HepG2 (cell line): ENCODE data around the gene ANK3. TPM values are rescaled to one million over a fixed set of nuclear protein-coding genes. Genes with fewer than 3 reads are reported as not detected.

ENCODE experiments used
- ATAC-seq: fragments of 200-7000 bp; cut with Tn5 transposase; 3 replicates; pipeline ENCODE4 v1.9.1; 2020; ENCODE audit warnings: mild to moderate bottlenecking, moderate library complexity
- BruUV-seq: library from RNA; stranded (reverse); fragments of 400-500 nt; replicated peaks from 2 replicates; lab custom pipeline; 2021; lab: Mats Ljungman, UMichigan
- CTCF ChIA-PET: fragments of 300-600 bp; formaldehyde crosslinking; extraction: SDS; loops from one replicate; lab custom pipeline; 2021; ENCODE audit warnings: low total read pairs, inconsistent platforms, low intra/inter-chr PET ratio; lab: Yijun Ruan, JAX
- POLR2A ChIA-PET: fragments of 350-600 bp; sonication (Branson Sonifier 250); formaldehyde crosslinking; loops from one replicate; lab custom pipeline; 2020; ENCODE audit warnings: antibody characterized with exemption, inconsistent platforms; lab: Yijun Ruan, JAX
- DNase-seq: peaks from one replicate; pipeline ENCODE4 v3.0.0-alpha.2; 2015; ENCODE audit warnings: low spot score
- FAIRE-seq: peaks from 3 replicates; lab custom pipeline; 2011; peaks lifted over from hg19 to GRCh38; lab: Jason Lieb, UNC
- H2AFZ ChIP-seq: one replicate; pipeline ENCODE4 v1.6.1; 2011; ENCODE audit warnings: low read length, inconsistent platforms
- H3K27ac ChIP-seq: fragments of 300-600 bp; 3 replicates; pipeline ENCODE4 v1.8.0; 2011; ENCODE audit warnings: mixed run types, mild to moderate bottlenecking, mixed read lengths, low read length, inconsistent platforms; ENCODE audit not compliant: insufficient read depth; ENCODE audit errors: extremely low read length
- H3K27me3 ChIP-seq, 2 experiments: fragments of 200-600 bp in 1 of 2; 2 replicates in 1 of 2; 3 replicates in 1 of 2; pipeline versions ENCODE4 v1.6.0 to v1.8.0; 2011; ENCODE audit warnings: low read length in 2 of 2, mild to moderate bottlenecking in 2 of 2, moderate library complexity in 2 of 2, inconsistent platforms in 1 of 2; ENCODE audit not compliant: insufficient read depth in 2 of 2, control insufficient read depth in 1 of 2
- H3K36me3 ChIP-seq, 2 experiments: fragments of 200-600 bp in 1 of 2; replicated peaks in 1 of 2; 2 replicates in 1 of 2; 3 replicates in 1 of 2; pipeline versions ENCODE4 v1.5.1 to v1.8.0; 2011; ENCODE audit warnings: low read length in 2 of 2, inconsistent platforms in 1 of 2; ENCODE audit not compliant: insufficient read depth in 2 of 2, control insufficient read depth in 1 of 2
- H3K4me1 ChIP-seq: 2 replicates; pipeline ENCODE4 v1.5.1; 2012; ENCODE audit warnings: low read length, inconsistent platforms; ENCODE audit not compliant: insufficient read depth
- H3K4me2 ChIP-seq: 2 replicates; pipeline ENCODE4 v1.6.0; 2011; ENCODE audit warnings: low read depth, low read length, inconsistent platforms
- H3K4me3 ChIP-seq, 3 experiments: fragments of 200-600 bp in 1 of 3; sonication (generic), shearing (Covaris generic) in 1 of 3; replicated peaks in 1 of 3; 2 replicates each; pipeline ENCODE4 v1.5.1; 2011 to 2016; ENCODE audit warnings: low read length in 3 of 3, inconsistent platforms in 2 of 3, low read depth in 2 of 3, mild to moderate bottlenecking in 2 of 3, control low read depth in 1 of 3, mixed read lengths in 1 of 3; ENCODE audit not compliant: insufficient read depth in 1 of 3
- H3K79me2 ChIP-seq: one replicate; pipeline ENCODE4 v1.6.1; 2011; ENCODE audit warnings: low read length, inconsistent platforms; ENCODE audit not compliant: insufficient read depth
- H3K9ac ChIP-seq: 2 replicates; pipeline ENCODE4 v1.6.0; 2011; ENCODE audit warnings: mild to moderate bottlenecking, low read depth, low read length, inconsistent platforms; ENCODE audit not compliant: insufficient read depth
- H3K9me3 ChIP-seq: 2 replicates; pipeline ENCODE4 v1.5.1; 2012; ENCODE audit warnings: mild to moderate bottlenecking, low read length
- H4K20me1 ChIP-seq: 2 replicates; pipeline ENCODE4 v1.6.0; 2011; ENCODE audit warnings: inconsistent platforms, mild to moderate bottlenecking, low read length, moderate library complexity; ENCODE audit not compliant: insufficient read depth
- BRCA1 ChIP-seq: sonication (generic); formaldehyde crosslinking; IDR thresholded peaks from 2 replicates; pipeline ENCODE4 v1.4.0; 2020; ENCODE audit warnings: missing genetic modification reagents
- IKZF1 ChIP-seq: fragments of 450-650 bp; IDR thresholded peaks from 2 replicates; pipeline ENCODE4 v1.7.1; 2016
- NR2F1 ChIP-seq, 2 experiments: fragments of 450-650 bp in 1 of 2; formaldehyde crosslinking in 1 of 2; IDR thresholded peaks; 2 replicates each; pipeline versions ENCODE4 v1.5.0 to v1.6.1; 2016 to 2020; ENCODE audit warnings: mild to moderate bottlenecking in 1 of 2, missing compliant biosample characterization in 1 of 2, missing genetic modification reagents in 1 of 2, moderate library complexity in 1 of 2
- PHF21A ChIP-seq: sonication (generic); formaldehyde crosslinking; IDR thresholded peaks from 2 replicates; pipeline ENCODE4 v1.5.0; 2020; ENCODE audit warnings: mild to moderate bottlenecking, missing genetic modification reagents
- ZMYM4 ChIP-seq: sonication (generic); formaldehyde crosslinking; IDR thresholded peaks from 2 replicates; pipeline ENCODE4 v1.8.1; 2023; ENCODE audit warnings: mild to moderate bottlenecking, missing genetic modification reagents
- ZNF510 ChIP-seq: sonication (generic); formaldehyde crosslinking; IDR thresholded peaks from 2 replicates; pipeline ENCODE4 v1.4.0; 2020; ENCODE audit warnings: low read depth, mild to moderate bottlenecking, missing genetic modification reagents
- WGBS: methylation state at CpG from one replicate; pipeline ENCODE4 v1.1.6; 2017; ENCODE audit warnings: low lambda C conversion rate; 5-methylcytosine and 5-hydroxymethylcytosine counted together
- in situ Hi-C: cut with HindIII; loops from 2 replicates; pipeline ENCODE4 v1.10.0; 2017; ENCODE audit warnings: low pct_unique_long_range_greater_than_20kb; ENCODE audit not compliant: extremely low pct_ligation_motif_present
- intact Hi-C: fragments of 100-400 bp; cut with micrococcal nuclease; formaldehyde crosslinking; loops from one replicate; pipeline ENCODE4 v1.10.0; 2022; ENCODE audit not compliant: unreplicated experiment
- polyA plus RNA-seq, 8 experiments: library from polyadenylated mRNA; depleted of rRNA in 3 of 8; stranded (reverse) in 7 of 8; unstranded in 1 of 8; fragments of >200 nt; fragmentation: Illumina TruSeq in 4 of 8; extraction: Trizol in 4 of 8; gene quantifications; 2 replicates each; pipeline versions ENCODE4 v1.2.1 to v1.2.3, GENCODE V29; 2011 to 2016; ENCODE audit warnings: low read depth in 4 of 8, missing spikeins in 1 of 8, mixed read lengths in 1 of 8; ENCODE audit not compliant: insufficient read depth in 1 of 8
- total RNA-seq, 5 experiments: library from RNA; depleted of rRNA; stranded (reverse); fragments of >200 nt; fragmentation: Illumina TruSeq; extraction: Trizol; gene quantifications; 2 replicates each; pipeline ENCODE4 v1.2.3, GENCODE V29; 2016; ENCODE audit warnings: low read depth in 1 of 5
- TF ChIP-seq, protein P1 (sequence below): sonication (generic); formaldehyde crosslinking; IDR thresholded peaks from 2 replicates; pipeline ENCODE4 v1.4.0; 2020; ENCODE audit warnings: low read depth, mild to moderate bottlenecking, missing genetic modification reagents
- TF ChIP-seq, protein P2 (sequence below): sonication (generic); formaldehyde crosslinking; IDR thresholded peaks from 2 replicates; pipeline ENCODE4 v1.4.0; 2020; ENCODE audit warnings: low read depth, missing genetic modification reagents
- TF ChIP-seq, protein P3 (sequence below): sonication (generic); formaldehyde crosslinking; IDR thresholded peaks from 2 replicates; pipeline ENCODE4 v1.5.0; 2020; ENCODE audit warnings: missing genetic modification reagents, mild to moderate bottlenecking, borderline replicate concordance
- TF ChIP-seq, protein P4 (sequence below): sonication (generic); formaldehyde crosslinking; IDR thresholded peaks from 2 replicates; pipeline ENCODE4 v1.4.0; 2020; ENCODE audit warnings: missing genetic modification reagents

ANK3 gene
- total and polyA plus RNA-seq, 2 of the 13 experiments (the other 11 are each of a cell fraction or from before 2014, with no cell fraction given) = not detected

DNA sequence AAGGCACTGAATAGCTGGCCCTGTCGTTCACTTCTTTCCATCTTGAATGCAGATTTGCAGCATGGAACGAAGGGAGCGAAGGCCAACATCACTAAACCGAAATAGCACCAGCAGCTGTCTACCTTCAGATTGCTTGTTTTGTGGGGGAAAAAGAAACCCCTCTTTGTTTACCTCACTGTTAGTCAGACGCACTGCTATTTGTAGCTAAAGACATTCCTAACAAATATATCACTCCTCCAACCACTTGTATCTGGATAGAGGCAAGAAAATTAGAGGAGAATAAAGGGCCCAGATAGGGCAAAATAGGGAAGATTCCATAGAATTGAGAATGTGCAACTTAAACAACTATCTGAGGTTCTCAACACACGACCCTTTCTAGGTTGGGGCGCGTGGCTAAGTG is 26.5 kb downstream of the ANK3 start:
- Histone ChIP-seq H3K27me3 (no peaks in the 10 kb centered on the region), H3K36me3 (no peaks in the 10 kb centered on the region), H3K9me3 (no peaks in the 10 kb centered on the region), H2AFZ (no peak overlapping the region), H3K27ac (no peak overlapping the region), H3K79me2 (no peaks in the 10 kb centered on the region), H3K4me3 (no peak overlapping the region), H3K4me1 (no peaks in the 10 kb centered on the region), H3K9ac (no peak overlapping the region), H3K4me2 (no peak overlapping the region), H4K20me1 (no peaks in the 10 kb centered on the region)
- no peak for DNase-seq
- POLR2A ChIA-PET = no interaction called here
- intact Hi-C loops = no loop called here
- no peak for TF ChIP-seq ZMYM4 (CRISPR knock-in tag)
- TF ChIP-seq, protein P1, sequence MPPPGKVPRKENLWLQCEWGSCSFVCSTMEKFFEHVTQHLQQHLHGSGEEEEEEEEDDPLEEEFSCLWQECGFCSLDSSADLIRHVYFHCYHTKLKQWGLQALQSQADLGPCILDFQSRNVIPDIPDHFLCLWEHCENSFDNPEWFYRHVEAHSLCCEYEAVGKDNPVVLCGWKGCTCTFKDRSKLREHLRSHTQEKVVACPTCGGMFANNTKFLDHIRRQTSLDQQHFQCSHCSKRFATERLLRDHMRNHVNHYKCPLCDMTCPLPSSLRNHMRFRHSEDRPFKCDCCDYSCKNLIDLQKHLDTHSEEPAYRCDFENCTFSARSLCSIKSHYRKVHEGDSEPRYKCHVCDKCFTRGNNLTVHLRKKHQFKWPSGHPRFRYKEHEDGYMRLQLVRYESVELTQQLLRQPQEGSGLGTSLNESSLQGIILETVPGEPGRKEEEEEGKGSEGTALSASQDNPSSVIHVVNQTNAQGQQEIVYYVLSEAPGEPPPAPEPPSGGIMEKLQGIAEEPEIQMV = no peak
- TF ChIP-seq ZNF510 (CRISPR knock-in tag) = no peak
- TF ChIP-seq NR2F1 (CRISPR knock-in tag; IDR thresholded peaks at IDR 0.05) = no peak
- TF ChIP-seq, protein P2, sequence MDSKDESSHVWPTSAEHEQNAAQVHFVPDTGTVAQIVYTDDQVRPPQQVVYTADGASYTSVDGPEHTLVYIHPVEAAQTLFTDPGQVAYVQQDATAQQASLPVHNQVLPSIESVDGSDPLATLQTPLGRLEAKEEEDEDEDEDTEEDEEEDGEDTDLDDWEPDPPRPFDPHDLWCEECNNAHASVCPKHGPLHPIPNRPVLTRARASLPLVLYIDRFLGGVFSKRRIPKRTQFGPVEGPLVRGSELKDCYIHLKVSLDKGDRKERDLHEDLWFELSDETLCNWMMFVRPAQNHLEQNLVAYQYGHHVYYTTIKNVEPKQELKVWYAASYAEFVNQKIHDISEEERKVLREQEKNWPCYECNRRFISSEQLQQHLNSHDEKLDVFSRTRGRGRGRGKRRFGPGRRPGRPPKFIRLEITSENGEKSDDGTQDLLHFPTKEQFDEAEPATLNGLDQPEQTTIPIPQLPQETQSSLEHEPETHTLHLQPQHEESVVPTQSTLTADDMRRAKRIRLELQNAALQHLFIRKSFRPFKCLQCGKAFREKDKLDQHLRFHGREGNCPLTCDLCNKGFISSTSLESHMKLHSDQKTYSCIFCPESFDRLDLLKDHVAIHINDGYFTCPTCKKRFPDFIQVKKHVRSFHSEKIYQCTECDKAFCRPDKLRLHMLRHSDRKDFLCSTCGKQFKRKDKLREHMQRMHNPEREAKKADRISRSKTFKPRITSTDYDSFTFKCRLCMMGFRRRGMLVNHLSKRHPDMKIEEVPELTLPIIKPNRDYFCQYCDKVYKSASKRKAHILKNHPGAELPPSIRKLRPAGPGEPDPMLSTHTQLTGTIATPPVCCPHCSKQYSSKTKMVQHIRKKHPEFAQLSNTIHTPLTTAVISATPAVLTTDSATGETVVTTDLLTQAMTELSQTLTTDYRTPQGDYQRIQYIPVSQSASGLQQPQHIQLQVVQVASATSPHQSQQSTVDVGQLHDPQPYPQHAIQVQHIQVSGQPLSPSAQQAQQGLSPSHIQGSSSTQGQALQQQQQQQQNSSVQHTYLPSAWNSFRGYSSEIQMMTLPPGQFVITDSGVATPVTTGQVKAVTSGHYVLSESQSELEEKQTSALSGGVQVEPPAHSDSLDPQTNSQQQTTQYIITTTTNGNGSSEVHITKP (CRISPR knock-in tag) = no peak
- TF ChIP-seq, protein P3, sequence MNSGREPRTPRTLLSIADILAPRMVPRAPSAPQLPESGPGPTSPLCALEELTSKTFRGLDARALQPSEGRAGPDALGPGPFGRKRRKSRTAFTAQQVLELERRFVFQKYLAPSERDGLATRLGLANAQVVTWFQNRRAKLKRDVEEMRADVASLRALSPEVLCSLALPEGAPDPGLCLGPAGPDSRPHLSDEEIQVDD (CRISPR knock-in tag) = no peak
- no peak for TF ChIP-seq IKZF1
- TF ChIP-seq BRCA1 (CRISPR knock-in tag) = no peak
- TF ChIP-seq PHF21A (CRISPR knock-in tag) = no peak
- TF ChIP-seq, protein P4, sequence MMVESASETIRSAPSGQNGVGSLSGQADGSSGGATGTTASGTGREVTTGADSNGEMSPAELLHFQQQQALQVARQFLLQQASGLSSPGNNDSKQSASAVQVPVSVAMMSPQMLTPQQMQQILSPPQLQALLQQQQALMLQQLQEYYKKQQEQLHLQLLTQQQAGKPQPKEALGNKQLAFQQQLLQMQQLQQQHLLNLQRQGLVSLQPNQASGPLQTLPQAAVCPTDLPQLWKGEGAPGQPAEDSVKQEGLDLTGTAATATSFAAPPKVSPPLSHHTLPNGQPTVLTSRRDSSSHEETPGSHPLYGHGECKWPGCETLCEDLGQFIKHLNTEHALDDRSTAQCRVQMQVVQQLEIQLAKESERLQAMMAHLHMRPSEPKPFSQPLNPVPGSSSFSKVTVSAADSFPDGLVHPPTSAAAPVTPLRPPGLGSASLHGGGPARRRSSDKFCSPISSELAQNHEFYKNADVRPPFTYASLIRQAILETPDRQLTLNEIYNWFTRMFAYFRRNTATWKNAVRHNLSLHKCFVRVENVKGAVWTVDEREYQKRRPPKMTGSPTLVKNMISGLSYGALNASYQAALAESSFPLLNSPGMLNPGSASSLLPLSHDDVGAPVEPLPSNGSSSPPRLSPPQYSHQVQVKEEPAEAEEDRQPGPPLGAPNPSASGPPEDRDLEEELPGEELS = no peak
- FAIRE-seq = no peak
- CTCF ChIA-PET = no interaction called here
- no peak for ATAC-seq
- 30% methylated on average over 8 of the region's 8 CpGs for WGBS
- in situ Hi-C loops = no loop called here
- BruUV-seq = no TSS peak
